ENCODE data around the gene CAV2. TPM values are rescaled to one million over a fixed set of nuclear protein-coding genes. Genes with fewer than 3 reads are reported as not detected.

The CAV2 gene
- total RNA-seq, 1 donor, result 67.3 TPM

DNA sequence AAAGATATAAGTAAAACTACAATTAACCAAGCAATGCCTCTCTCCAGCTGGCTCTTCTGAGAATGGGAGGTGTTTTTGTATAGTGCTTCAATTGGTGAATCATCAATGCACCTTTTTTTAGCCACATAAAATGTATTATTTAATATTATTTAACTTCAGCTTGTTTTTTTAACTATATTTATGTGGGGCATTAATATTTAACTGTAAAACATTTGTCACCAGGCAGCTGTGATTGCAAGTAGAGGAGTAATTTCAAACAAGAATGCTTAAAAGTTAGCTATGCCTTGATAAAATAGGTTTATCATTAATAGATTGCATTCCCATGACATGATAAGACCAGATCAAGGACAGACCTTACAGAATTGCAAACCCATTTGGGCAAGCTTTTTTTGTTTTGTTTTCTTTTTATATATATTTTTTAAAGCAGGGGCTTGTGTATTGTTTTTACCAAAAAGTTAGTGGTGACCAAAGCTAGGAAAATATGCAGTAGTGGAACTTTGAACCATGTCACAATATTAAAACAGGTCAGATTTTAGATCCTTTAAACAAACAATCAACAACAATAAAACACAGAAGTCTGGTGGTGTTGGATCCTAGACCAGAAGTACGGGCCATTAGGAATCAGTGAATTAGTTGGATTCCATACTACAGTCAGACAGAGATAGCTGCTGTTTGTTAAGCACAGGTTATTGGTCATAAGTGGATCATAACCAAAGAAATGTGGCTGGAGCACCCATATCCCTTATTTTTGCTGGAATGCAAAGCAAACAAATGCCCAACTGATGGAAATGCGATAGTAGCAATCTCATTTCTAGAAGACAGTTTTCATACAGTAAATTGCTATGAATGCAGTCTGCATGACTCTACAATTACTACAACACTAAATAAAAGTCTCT is 2.9 kb downstream of the CAV2 start:
- TF ChIP-seq, protein P1, sequence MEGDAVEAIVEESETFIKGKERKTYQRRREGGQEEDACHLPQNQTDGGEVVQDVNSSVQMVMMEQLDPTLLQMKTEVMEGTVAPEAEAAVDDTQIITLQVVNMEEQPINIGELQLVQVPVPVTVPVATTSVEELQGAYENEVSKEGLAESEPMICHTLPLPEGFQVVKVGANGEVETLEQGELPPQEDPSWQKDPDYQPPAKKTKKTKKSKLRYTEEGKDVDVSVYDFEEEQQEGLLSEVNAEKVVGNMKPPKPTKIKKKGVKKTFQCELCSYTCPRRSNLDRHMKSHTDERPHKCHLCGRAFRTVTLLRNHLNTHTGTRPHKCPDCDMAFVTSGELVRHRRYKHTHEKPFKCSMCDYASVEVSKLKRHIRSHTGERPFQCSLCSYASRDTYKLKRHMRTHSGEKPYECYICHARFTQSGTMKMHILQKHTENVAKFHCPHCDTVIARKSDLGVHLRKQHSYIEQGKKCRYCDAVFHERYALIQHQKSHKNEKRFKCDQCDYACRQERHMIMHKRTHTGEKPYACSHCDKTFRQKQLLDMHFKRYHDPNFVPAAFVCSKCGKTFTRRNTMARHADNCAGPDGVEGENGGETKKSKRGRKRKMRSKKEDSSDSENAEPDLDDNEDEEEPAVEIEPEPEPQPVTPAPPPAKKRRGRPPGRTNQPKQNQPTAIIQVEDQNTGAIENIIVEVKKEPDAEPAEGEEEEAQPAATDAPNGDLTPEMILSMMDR (IDR thresholded peaks at IDR 0.05; ENCODE audit: extremely low read depth, low read depth, low read length), result no peak
- H4K20me1 ChIP-seq (ENCODE audit: insufficient read depth, low read length), result no peaks in the 10 kb centered on the region
- DNase-seq (ENCODE audit: insufficient read length, low spot score, missing footprints), result no peak
- H3K79me2 ChIP-seq (ENCODE audit: insufficient read depth, low read length), result peaks cover 49% of the 10 kb centered on the region
- peak overlapping the region; percentile 93 for H3K4me2 ChIP-seq (ENCODE audit: insufficient read depth, low read length)
- H2AFZ ChIP-seq (ENCODE audit: low read length), result no peak overlapping the region
- H3K27ac ChIP-seq (ENCODE audit: low read depth, low read length), result no peak overlapping the region
- no peak overlapping the region for H3K4me3 ChIP-seq (ENCODE audit: insufficient read depth, low read length)
- no peaks in the 10 kb centered on the region for H3K27me3 ChIP-seq (ENCODE audit: insufficient read depth, low read length)
- H3K9me3 ChIP-seq (ENCODE audit: low read depth, low read length), result no peaks in the 10 kb centered on the region
- H3K4me1 ChIP-seq (ENCODE audit: insufficient read depth, low read length), result peaks cover 26% of the 10 kb centered on the region
- peaks cover 20% of the 10 kb centered on the region for H3K36me3 ChIP-seq (ENCODE audit: insufficient read depth, low read length)

DNA sequence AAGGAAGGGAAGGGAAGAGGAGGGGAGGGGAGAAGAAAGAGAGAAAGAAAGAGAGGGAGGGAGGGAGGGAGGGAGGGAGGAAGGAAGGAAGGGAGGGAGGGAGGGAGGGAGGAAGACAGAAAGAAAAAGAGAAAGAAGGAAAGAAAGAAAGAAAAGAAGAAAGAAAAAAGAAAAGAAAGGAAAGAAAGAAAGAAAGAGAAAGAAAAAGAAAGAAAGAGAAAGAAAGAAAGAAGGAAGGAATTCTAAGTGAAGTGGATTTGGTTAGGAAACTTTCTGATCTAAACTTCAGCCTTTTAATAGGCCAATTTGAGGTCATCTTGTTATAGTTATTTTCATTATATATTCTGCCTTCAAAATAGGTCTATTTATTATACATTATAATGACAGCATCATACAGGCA is 4.3 kb downstream of the CAV2 start:
- H3K36me3 ChIP-seq (ENCODE audit: insufficient read depth, low read length), result peaks cover 29% of the 10 kb centered on the region
- H3K79me2 ChIP-seq (ENCODE audit: insufficient read depth, low read length), result peaks cover 49% of the 10 kb centered on the region
- H3K4me3 ChIP-seq (ENCODE audit: insufficient read depth, low read length), result no peak overlapping the region
- DNase-seq (ENCODE audit: insufficient read length, low spot score, missing footprints), result no peak
- TF ChIP-seq, protein P1 (IDR thresholded peaks at IDR 0.05; ENCODE audit: extremely low read depth, low read depth, low read length), result no peak
- no peak overlapping the region for H3K4me2 ChIP-seq (ENCODE audit: insufficient read depth, low read length)
- no peaks in the 10 kb centered on the region for H3K27me3 ChIP-seq (ENCODE audit: insufficient read depth, low read length)
- H3K27ac ChIP-seq (ENCODE audit: low read depth, low read length), result no peak overlapping the region
- H3K4me1 ChIP-seq (ENCODE audit: insufficient read depth, low read length), result peaks cover 26% of the 10 kb centered on the region
- H3K9me3 ChIP-seq (ENCODE audit: low read depth, low read length), result no peaks in the 10 kb centered on the region
- H2AFZ ChIP-seq (ENCODE audit: low read length), result no peak overlapping the region
- H4K20me1 ChIP-seq (ENCODE audit: insufficient read depth, low read length), result no peaks in the 10 kb centered on the region

DNA sequence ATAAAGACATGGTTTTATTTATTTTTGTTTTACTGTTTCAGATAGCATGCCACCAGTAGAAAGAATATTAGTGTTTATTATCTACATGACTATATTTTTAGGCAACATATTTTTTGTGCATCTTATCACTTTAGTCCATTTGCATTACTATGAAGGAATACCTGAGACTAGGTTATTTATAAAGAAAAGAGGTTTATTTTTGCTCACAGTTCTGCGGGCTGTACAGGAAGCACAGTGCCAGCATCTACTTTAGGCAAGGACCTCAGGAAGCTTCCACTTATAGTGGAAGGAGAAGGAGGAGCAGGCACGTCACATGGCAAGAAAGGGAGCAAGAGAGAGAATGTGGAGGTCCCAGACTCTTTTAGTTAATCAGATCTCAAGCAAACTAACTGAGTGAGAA is 5.7 kb downstream of the CAV2 start:
- no peak overlapping the region for H2AFZ ChIP-seq (ENCODE audit: low read length)
- no peak for DNase-seq (ENCODE audit: insufficient read length, low spot score, missing footprints)
- H3K79me2 ChIP-seq (ENCODE audit: insufficient read depth, low read length), result peaks cover 44% of the 10 kb centered on the region
- no peaks in the 10 kb centered on the region for H3K27me3 ChIP-seq (ENCODE audit: insufficient read depth, low read length)
- no peak overlapping the region for H3K27ac ChIP-seq (ENCODE audit: low read depth, low read length)
- no peak overlapping the region for H3K4me3 ChIP-seq (ENCODE audit: insufficient read depth, low read length)
- TF ChIP-seq, protein P1 (IDR thresholded peaks at IDR 0.05; ENCODE audit: extremely low read depth, low read depth, low read length), result no peak
- H4K20me1 ChIP-seq (ENCODE audit: insufficient read depth, low read length), result no peaks in the 10 kb centered on the region
- no peak overlapping the region for H3K4me2 ChIP-seq (ENCODE audit: insufficient read depth, low read length)
- peaks cover 23% of the 10 kb centered on the region for H3K4me1 ChIP-seq (ENCODE audit: insufficient read depth, low read length)
- H3K36me3 ChIP-seq (ENCODE audit: insufficient read depth, low read length), result peaks cover 29% of the 10 kb centered on the region
- H3K9me3 ChIP-seq (ENCODE audit: low read depth, low read length), result no peaks in the 10 kb centered on the region

DNA sequence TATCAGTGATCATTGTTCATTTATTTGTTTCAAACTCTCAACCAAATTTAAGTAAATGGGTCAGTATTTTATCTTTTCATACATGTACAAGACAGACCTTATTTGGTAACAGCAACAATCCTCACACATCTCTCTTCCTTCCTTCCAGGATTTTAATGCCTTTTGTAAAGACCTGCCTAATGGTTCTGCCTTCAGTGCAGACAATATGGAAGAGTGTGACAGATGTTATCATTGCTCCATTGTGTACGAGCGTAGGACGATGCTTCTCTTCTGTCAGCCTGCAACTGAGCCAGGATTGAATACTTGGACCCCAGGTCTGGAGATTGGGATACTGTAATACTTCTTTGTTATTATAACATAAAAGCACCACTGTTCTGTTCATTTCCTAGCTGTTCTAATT is 6.3 kb downstream of the CAV2 start:
- H2AFZ ChIP-seq (ENCODE audit: low read length), result no peak overlapping the region
- H3K4me3 ChIP-seq (ENCODE audit: insufficient read depth, low read length), result no peak overlapping the region
- H3K4me1 ChIP-seq (ENCODE audit: insufficient read depth, low read length), result peaks cover 24% of the 10 kb centered on the region
- H3K9me3 ChIP-seq (ENCODE audit: low read depth, low read length), result no peaks in the 10 kb centered on the region
- H3K4me2 ChIP-seq (ENCODE audit: insufficient read depth, low read length), result no peak overlapping the region
- peaks cover 39% of the 10 kb centered on the region for H3K79me2 ChIP-seq (ENCODE audit: insufficient read depth, low read length)
- no peaks in the 10 kb centered on the region for H4K20me1 ChIP-seq (ENCODE audit: insufficient read depth, low read length)
- H3K27me3 ChIP-seq (ENCODE audit: insufficient read depth, low read length), result no peaks in the 10 kb centered on the region
- H3K36me3 ChIP-seq (ENCODE audit: insufficient read depth, low read length), result peaks cover 29% of the 10 kb centered on the region
- TF ChIP-seq, protein P1 (IDR thresholded peaks at IDR 0.05; ENCODE audit: extremely low read depth, low read depth, low read length), result no peak
- DNase-seq (ENCODE audit: insufficient read length, low spot score, missing footprints), result no peak
- no peak overlapping the region for H3K27ac ChIP-seq (ENCODE audit: low read depth, low read length)
